Mesothelial cell of epicardium (in vitro differentiated cells): ENCODE data around the gene IKZF1. TPM values are rescaled to one million over a fixed set of nuclear protein-coding genes. Genes with fewer than 3 reads are reported as not detected.

Experiments used
- DNase-seq, 2 experiments: peaks; one replicate each; pipeline ENCODE4 v3.0.0; 2021; ENCODE audit warnings: low spot score in 2 of 2; ENCODE audit not compliant: unreplicated experiment in 2 of 2
- H3K27ac Mint-ChIP-seq: 2 replicates; pipeline ENCODE4 v1.8.0; 2021; ENCODE audit warnings: mixed read lengths
- H3K27me3 Mint-ChIP-seq: 2 replicates; pipeline ENCODE4 v1.8.0; 2021; ENCODE audit warnings: low read depth, mixed read lengths
- H3K36me3 Mint-ChIP-seq: 2 replicates; pipeline ENCODE4 v1.8.0; 2021; ENCODE audit warnings: mixed read lengths
- H3K4me1 Mint-ChIP-seq: 2 replicates; pipeline ENCODE4 v1.8.0; 2021; ENCODE audit warnings: mixed read lengths
- H3K4me3 Mint-ChIP-seq: 2 replicates; pipeline ENCODE4 v1.8.0; 2021; ENCODE audit warnings: mild to moderate bottlenecking, moderate library complexity, mixed read lengths
- H3K9me3 Mint-ChIP-seq: 2 replicates; pipeline ENCODE4 v1.8.0; 2021; ENCODE audit warnings: mixed read lengths
- total RNA-seq: library from RNA; stranded (reverse); gene quantifications from 3 replicates; pipeline ENCODE4 v1.2.1, GENCODE V29; 2021
- TF ChIP-seq, protein P1 (sequence below): fragments of 200-600 bp; sonication (generic); IDR thresholded peaks from one replicate; pipeline ENCODE4 v1.5.0; 2021; ENCODE audit warnings: antibody characterized with exemption; ENCODE audit not compliant: unreplicated experiment

The IKZF1 gene
- total RNA-seq, 1 donor from 2014 or later: 2.5 TPM

DNA sequence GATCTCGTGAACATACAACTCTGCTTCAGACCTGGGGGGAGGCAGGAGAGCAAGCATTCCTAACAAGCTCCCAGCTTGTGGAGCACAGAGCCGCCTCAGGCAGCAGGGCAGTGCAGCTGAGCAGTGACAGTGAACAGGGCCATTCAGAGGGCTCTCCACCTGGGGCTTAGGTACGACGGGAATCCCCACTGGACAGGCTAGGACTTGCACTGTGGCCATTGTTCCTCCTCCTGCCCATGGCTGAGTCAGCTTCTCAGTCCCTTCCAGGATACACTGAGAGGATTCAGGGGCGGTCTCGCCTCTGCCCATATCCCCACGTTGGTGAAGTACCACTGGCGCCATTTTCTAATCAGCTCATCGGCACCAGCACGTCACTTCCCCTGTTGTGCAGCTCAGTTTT lies 74.6 kb downstream of the IKZF1 start:
- peaks cover 21% of the 10 kb centered on the region for H3K27me3 Mint-ChIP-seq
- H3K36me3 Mint-ChIP-seq: no peaks in the 10 kb centered on the region
- DNase-seq: peak in 1 of 2 experiments; percentile 48
- no peaks in the 10 kb centered on the region for H3K9me3 Mint-ChIP-seq
- peak overlapping the region; percentile 71 for H3K27ac Mint-ChIP-seq
- H3K4me1 Mint-ChIP-seq: peaks cover 9% of the 10 kb centered on the region
- H3K4me3 Mint-ChIP-seq: peak overlapping the region; percentile 42
- TF ChIP-seq, protein P1, sequence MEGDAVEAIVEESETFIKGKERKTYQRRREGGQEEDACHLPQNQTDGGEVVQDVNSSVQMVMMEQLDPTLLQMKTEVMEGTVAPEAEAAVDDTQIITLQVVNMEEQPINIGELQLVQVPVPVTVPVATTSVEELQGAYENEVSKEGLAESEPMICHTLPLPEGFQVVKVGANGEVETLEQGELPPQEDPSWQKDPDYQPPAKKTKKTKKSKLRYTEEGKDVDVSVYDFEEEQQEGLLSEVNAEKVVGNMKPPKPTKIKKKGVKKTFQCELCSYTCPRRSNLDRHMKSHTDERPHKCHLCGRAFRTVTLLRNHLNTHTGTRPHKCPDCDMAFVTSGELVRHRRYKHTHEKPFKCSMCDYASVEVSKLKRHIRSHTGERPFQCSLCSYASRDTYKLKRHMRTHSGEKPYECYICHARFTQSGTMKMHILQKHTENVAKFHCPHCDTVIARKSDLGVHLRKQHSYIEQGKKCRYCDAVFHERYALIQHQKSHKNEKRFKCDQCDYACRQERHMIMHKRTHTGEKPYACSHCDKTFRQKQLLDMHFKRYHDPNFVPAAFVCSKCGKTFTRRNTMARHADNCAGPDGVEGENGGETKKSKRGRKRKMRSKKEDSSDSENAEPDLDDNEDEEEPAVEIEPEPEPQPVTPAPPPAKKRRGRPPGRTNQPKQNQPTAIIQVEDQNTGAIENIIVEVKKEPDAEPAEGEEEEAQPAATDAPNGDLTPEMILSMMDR: no peak

GRCh38 chr7:50379539-50379938 lies 75.0 kb downstream of the IKZF1 start:
- H3K4me1 Mint-ChIP-seq: peaks cover 9% of the 10 kb centered on the region
- peak overlapping the region; percentile 71 for H3K27ac Mint-ChIP-seq
- DNase-seq: no peak

GRCh38 chr7:50382455-50382854 lies 77.9 kb downstream of the IKZF1 start:
- peaks cover 24% of the 10 kb centered on the region for H3K27me3 Mint-ChIP-seq
- H3K9me3 Mint-ChIP-seq: no peaks in the 10 kb centered on the region
- H3K4me3 Mint-ChIP-seq: no peak overlapping the region
- no peak overlapping the region for H3K27ac Mint-ChIP-seq
- TF ChIP-seq, protein P1: no peak
- H3K4me1 Mint-ChIP-seq: peaks cover 9% of the 10 kb centered on the region
- H3K36me3 Mint-ChIP-seq: no peaks in the 10 kb centered on the region
- DNase-seq: no peak

More at GRCh38 chr7:50379539-50379938, 75.0 kb downstream of the IKZF1 start:
- H3K36me3 Mint-ChIP-seq: no peaks in the 10 kb centered on the region
- peaks cover 24% of the 10 kb centered on the region for H3K27me3 Mint-ChIP-seq
- peak overlapping the region; percentile 42 for H3K4me3 Mint-ChIP-seq
- no peaks in the 10 kb centered on the region for H3K9me3 Mint-ChIP-seq
- TF ChIP-seq, protein P1: no peak

DNA sequence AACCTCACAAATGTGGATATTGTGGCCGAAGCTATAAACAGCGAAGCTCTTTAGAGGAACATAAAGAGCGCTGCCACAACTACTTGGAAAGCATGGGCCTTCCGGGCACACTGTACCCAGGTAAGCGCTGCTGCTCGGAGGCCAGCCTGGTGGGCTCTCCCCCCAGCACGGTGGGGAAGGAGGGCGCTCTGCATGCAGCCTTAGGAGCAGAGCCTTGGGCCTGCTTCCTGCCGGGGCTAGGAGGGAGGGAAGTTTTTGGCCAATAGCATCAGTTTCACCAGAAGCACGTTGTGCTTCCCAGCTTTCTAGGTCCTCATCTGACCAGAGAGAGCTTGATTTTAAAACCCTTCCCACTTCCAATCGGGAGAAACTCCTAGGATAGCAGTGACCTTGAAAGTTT lies 82.8 kb downstream of the IKZF1 start:
- Mint-ChIP-seq H3K9me3 (no peaks in the 10 kb centered on the region), H3K27ac (no peak overlapping the region), H3K27me3 (peaks cover 21% of the 10 kb centered on the region), H3K4me3 (no peak overlapping the region), H3K4me1 (peaks cover 2% of the 10 kb centered on the region), H3K36me3 (no peaks in the 10 kb centered on the region)
- DNase-seq: no peak
- TF ChIP-seq, protein P1: no peak

DNA sequence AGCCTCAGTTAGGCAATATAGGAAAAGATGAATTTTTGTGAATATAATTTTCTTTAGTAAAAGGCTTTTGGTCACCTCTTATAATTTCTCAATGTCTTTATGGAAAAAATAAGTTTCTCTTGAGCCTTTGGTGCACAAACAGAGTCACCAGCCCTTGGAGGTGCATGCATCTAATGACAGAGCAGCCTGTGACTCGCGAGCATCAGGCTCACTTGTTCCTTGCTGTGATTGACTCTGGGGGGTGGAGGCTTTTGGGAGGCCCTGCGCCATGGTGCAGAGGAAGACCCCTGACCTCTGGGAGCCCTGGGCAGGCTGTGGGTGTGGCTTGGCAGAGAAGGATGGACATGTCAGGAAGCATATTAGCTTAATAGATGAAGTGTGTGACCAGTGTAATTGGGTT lies 85.4 kb downstream of the IKZF1 start:
- TF ChIP-seq, protein P1: no peak
- Mint-ChIP-seq H3K9me3 (no peaks in the 10 kb centered on the region), H3K27me3 (peaks cover 26% of the 10 kb centered on the region), H3K4me1 (peaks cover 2% of the 10 kb centered on the region), H3K36me3 (no peaks in the 10 kb centered on the region), H3K27ac (no peak overlapping the region), H3K4me3 (no peak overlapping the region)
- no peak for DNase-seq

- H3K4me1 Mint-ChIP-seq: peaks cover 2% of the 10 kb centered on the region
- no peaks in the 10 kb centered on the region for H3K9me3 Mint-ChIP-seq
- no peaks in the 10 kb centered on the region for H3K36me3 Mint-ChIP-seq
- no peak overlapping the region for H3K4me3 Mint-ChIP-seq
- H3K27ac Mint-ChIP-seq: no peak overlapping the region
- peaks cover 29% of the 10 kb centered on the region for H3K27me3 Mint-ChIP-seq
- no peak for DNase-seq
- TF ChIP-seq, protein P1: no peak
These were observed 86.9 kb downstream of the IKZF1 start for GRCh38 chr7:50391386-50391785.
